ENCODE results near the gene STX16. TPM values are rescaled to one million over a fixed set of nuclear protein-coding genes. Genes with fewer than 3 reads are reported as not detected.

Gene STX16
- total and polyA plus RNA-seq, 2 of the 13 experiments (the other 11 are each of a cell fraction or from before 2014, with no cell fraction given), result 28.0 to 72.7 TPM

GRCh38 chr20:58682656-58683531 is 31.8 kb downstream of the STX16 start (continued):
- no peak for TF ChIP-seq SNAPC4 (CRISPR knock-in tag; IDR thresholded peaks at IDR 0.05)
- no peak for TF ChIP-seq TRIM22 (IDR thresholded peaks at IDR 0.05)

DNA sequence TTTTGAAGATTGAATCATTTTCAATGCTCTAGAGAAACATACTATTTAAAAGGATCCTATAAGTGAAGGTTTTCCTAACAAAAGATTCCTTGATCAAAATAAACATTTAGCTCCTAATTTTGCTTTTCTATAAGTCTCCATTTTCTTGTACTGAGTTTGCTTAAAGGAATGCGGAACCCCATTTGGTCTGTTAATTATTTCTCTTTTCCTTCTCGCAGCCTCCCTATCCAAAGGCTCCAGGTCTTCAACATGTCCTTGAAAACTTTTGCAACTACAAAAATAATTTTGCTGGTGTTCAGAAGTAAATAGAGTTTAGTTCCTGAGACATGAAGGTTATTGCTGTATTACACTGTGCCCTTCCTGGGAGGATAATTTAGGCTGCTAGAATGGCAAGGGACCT is 33.2 kb downstream of the STX16 start:
- POLR2A ChIA-PET, result no interaction called here
- DNase-seq (ENCODE audit: low spot score) (no peak), ATAC-seq (no peak), FAIRE-seq (no peak)
- no peaks in the 10 kb centered on the region for H3K9me3 ChIP-seq (ENCODE audit: low read length)
- no peaks in the 10 kb centered on the region for H3K79me2 ChIP-seq (ENCODE audit: insufficient read depth, low read length)
- H3K36me3 ChIP-seq (replicated peaks in 1 of 2; ENCODE audit: control insufficient read depth in 1 of 2, insufficient read depth in 2 of 2, low read length in 2 of 2), result peaks cover 9 to 12% of the 10 kb centered on the region in 2 experiments
- TF ChIP-seq XRCC5 (optimal IDR thresholded peaks at IDR 0.05; ENCODE audit: low read length), result no peak
- TF ChIP-seq MXI1 (IDR thresholded peaks at IDR 0.05; ENCODE audit: borderline replicate concordance, low read depth, low read length), result no peak
- TF ChIP-seq ZNF335 (CRISPR knock-in tag; IDR thresholded peaks at IDR 0.05), result no peak
- TF ChIP-seq, protein P1, sequence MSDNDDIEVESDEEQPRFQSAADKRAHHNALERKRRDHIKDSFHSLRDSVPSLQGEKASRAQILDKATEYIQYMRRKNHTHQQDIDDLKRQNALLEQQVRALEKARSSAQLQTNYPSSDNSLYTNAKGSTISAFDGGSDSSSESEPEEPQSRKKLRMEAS (IDR thresholded peaks at IDR 0.05), result no peak
- TF ChIP-seq ZNF660 (CRISPR knock-in tag; IDR thresholded peaks at IDR 0.05; ENCODE audit: borderline replicate concordance, low read depth), result no peak
- TF ChIP-seq MYC (CRISPR knock-in tag; IDR thresholded peaks at IDR 0.05; ENCODE audit: borderline replicate concordance), result no peak
- TF ChIP-seq ZFP37 (CRISPR knock-in tag; IDR thresholded peaks at IDR 0.05; ENCODE audit: borderline replicate concordance), result no peak
- TF ChIP-seq ZNF749 (CRISPR knock-in tag; IDR thresholded peaks at IDR 0.05; ENCODE audit: borderline replicate concordance), result no peak
- no peak for TF ChIP-seq ZNF891 (CRISPR knock-in tag; IDR thresholded peaks at IDR 0.05)
- TF ChIP-seq, protein P2, sequence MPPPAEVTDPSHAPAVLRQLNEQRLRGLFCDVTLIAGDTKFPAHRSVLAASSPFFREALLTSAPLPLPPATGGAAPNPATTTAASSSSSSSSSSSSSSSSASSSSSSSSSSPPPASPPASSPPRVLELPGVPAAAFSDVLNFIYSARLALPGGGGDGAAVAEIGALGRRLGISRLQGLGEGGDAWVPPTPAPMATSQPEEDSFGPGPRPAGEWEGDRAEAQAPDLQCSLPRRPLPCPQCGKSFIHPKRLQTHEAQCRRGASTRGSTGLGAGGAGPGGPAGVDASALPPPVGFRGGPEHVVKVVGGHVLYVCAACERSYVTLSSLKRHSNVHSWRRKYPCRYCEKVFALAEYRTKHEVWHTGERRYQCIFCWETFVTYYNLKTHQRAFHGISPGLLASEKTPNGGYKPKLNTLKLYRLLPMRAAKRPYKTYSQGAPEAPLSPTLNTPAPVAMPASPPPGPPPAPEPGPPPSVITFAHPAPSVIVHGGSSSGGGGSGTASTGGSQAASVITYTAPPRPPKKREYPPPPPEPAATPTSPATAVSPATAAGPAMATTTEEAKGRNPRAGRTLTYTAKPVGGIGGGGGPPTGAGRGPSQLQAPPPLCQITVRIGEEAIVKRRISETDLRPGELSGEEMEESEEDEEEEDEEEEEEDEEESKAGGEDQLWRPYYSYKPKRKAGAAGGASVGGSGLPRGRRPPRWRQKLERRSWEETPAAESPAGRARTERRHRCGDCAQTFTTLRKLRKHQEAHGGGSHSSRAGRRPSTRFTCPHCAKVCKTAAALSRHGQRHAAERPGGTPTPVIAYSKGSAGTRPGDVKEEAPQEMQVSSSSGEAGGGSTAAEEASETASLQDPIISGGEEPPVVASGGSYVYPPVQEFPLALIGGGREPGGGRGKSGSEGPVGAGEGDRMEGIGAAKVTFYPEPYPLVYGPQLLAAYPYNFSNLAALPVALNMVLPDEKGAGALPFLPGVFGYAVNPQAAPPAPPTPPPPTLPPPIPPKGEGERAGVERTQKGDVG (CRISPR knock-in tag; IDR thresholded peaks at IDR 0.05; ENCODE audit: borderline replicate concordance), result no peak
- CTCF ChIA-PET (ENCODE audit: low intra/inter-chr PET ratio, low total read pairs), result no interaction called here
- no peaks in the 10 kb centered on the region for H3K4me1 ChIP-seq (ENCODE audit: insufficient read depth, low read length)
- no TSS peak for BruUV-seq (replicated peaks)
- H4K20me1 ChIP-seq (ENCODE audit: insufficient read depth, low read length), result no peaks in the 10 kb centered on the region
- no peak overlapping the region for H3K27ac ChIP-seq (ENCODE audit: extremely low read length, insufficient read depth, low read length)
- intact Hi-C loops (cut with micrococcal nuclease; ENCODE audit: unreplicated experiment), result no loop called here
- WGBS (ENCODE audit: low lambda C conversion rate), result 93% methylated on average over 2 of the region's 2 CpGs
- in situ Hi-C loops (cut with HindIII; ENCODE audit: extremely low pct_ligation_motif_present, low pct_unique_long_range_greater_than_20kb), result no loop called here
- no peak overlapping the region for H3K9ac ChIP-seq (ENCODE audit: insufficient read depth, low read depth, low read length)
- H2AFZ ChIP-seq (ENCODE audit: low read length), result no peak overlapping the region
- no peak overlapping the region for H3K4me3 ChIP-seq (replicated peaks in 1 of 3; ENCODE audit: insufficient read depth in 1 of 3, low read depth in 2 of 3, low read length in 3 of 3)
- no peak overlapping the region for H3K4me2 ChIP-seq (ENCODE audit: low read depth, low read length)
- no peaks in the 10 kb centered on the region; a peak in 1 of 5 replicates for H3K27me3 ChIP-seq (ENCODE audit: control insufficient read depth in 1 of 2, insufficient read depth in 2 of 2, low read length in 2 of 2)
